B cell (primary cell): Measurements from ENCODE around the gene MLH3. TPM values are rescaled to one million over a fixed set of nuclear protein-coding genes. Genes with fewer than 3 reads are reported as not detected.

ENCODE experiments used
- ATAC-seq: fragments of 200-7000 bp; cut with Tn5 transposase; one replicate; pipeline ENCODE4 v1.10.0; 2021; ENCODE audit warnings: low read depth, mild to moderate bottlenecking, moderate number of reproducible peaks, moderate library complexity
- CTCF ChIA-PET: fragments of 350-600 bp; sonication (Branson Sonifier 250); formaldehyde crosslinking; loops from one replicate; lab custom pipeline; 2021; ENCODE audit warnings: antibody characterized with exemption, inconsistent platforms; lab: Charles Lee
- POLR2A ChIA-PET: fragments of 350-600 bp; sonication (Branson Sonifier 250); formaldehyde crosslinking; loops from one replicate; lab custom pipeline; 2021; ENCODE audit warnings: antibody characterized with exemption; lab: Charles Lee
- DNase-seq: peaks from one replicate; pipeline ENCODE4 v3.0.0; 2013
- H2AFZ ChIP-seq: 2 replicates; pipeline ENCODE4 v1.6.1; 2012; ENCODE audit warnings: mild to moderate bottlenecking, low read depth, low read length; ENCODE audit not compliant: insufficient read depth, poor library complexity, severe bottlenecking
- H3K27ac ChIP-seq, 2 donors: 1 replicate in 1 of 2; 2 replicates in 1 of 2; pipeline ENCODE4 v1.5.1; 2012 to 2013; ENCODE audit warnings: low read length in 2 of 2, mild to moderate bottlenecking in 2 of 2, moderate library complexity in 1 of 2
- H3K27me3 ChIP-seq, 4 experiments: fragments of 200-600 bp in 1 of 4; sonication (generic) in 1 of 4; replicated peaks in 1 of 4; 1 replicate in 2 of 4; 2 replicates in 2 of 4; pipeline versions ENCODE4 v1.6.1 to v1.7.0; 2013 to 2016; ENCODE audit warnings: low read length in 3 of 4, mild to moderate bottlenecking in 2 of 4, mixed read lengths in 1 of 4, moderate library complexity in 1 of 4; ENCODE audit not compliant: insufficient read depth in 4 of 4, control insufficient read depth in 3 of 4; ENCODE audit errors: control extremely low read depth in 1 of 4
- H3K36me3 ChIP-seq, 2 experiments: replicated peaks in 1 of 2; 1 replicate in 1 of 2; 2 replicates in 1 of 2; pipeline versions ENCODE4 v1.6.1 to v1.7.1; 2013; ENCODE audit warnings: low read length in 1 of 2; ENCODE audit not compliant: insufficient read depth in 2 of 2, control insufficient read depth in 1 of 2; ENCODE audit errors: control extremely low read depth in 1 of 2, extremely low read depth in 1 of 2
- H3K4me1 ChIP-seq, 2 donors: fragments of 200-600 bp in 1 of 2; sonication (generic) in 1 of 2; 1 replicate in 1 of 2; 2 replicates in 1 of 2; pipeline versions ENCODE4 v1.5.1 to v1.6.1; 2013 to 2017; ENCODE audit warnings: low read length in 2 of 2; ENCODE audit not compliant: control insufficient read depth in 2 of 2, insufficient read depth in 2 of 2
- H3K4me2 ChIP-seq: replicated peaks from 2 replicates; pipeline ENCODE3; 2012; ENCODE audit warnings: mild to moderate bottlenecking, low read depth, low read length; ENCODE audit not compliant: poor library complexity, severe bottlenecking
- H3K4me3 ChIP-seq, 5 experiments: fragments of 200-600 bp in 1 of 5; sonication (generic) in 1 of 5; 1 replicate in 3 of 5; 2 replicates in 2 of 5; pipeline versions ENCODE4 v1.5.1 to v1.7.0; 2011 to 2016; ENCODE audit warnings: low read length in 4 of 5, mild to moderate bottlenecking in 4 of 5, low read depth in 2 of 5, control low read depth in 1 of 5, moderate library complexity in 1 of 5; ENCODE audit not compliant: insufficient read depth in 1 of 5; ENCODE audit errors: control extremely low read depth in 1 of 5, extremely low read depth in 1 of 5
- H3K79me2 ChIP-seq: fragments of 200-600 bp; sonication (generic); one replicate; pipeline ENCODE4 v1.6.0; 2016; ENCODE audit warnings: low read length; ENCODE audit not compliant: control insufficient read depth, insufficient read depth
- H3K9ac ChIP-seq: fragments of 200-600 bp; sonication (generic); 2 replicates; pipeline ENCODE4 v1.6.1; 2017; ENCODE audit warnings: mild to moderate bottlenecking, low read length, moderate library complexity
- H3K9me3 ChIP-seq, 3 donors: one replicate each; pipeline versions ENCODE4 v1.6.1 to v1.7.1; 2013; ENCODE audit warnings: low read length in 2 of 3; ENCODE audit not compliant: control insufficient read depth in 2 of 3, insufficient read depth in 1 of 3; ENCODE audit errors: control extremely low read depth in 1 of 3
- H4K20me1 ChIP-seq: 2 replicates; pipeline ENCODE4 v1.6.0; 2012; ENCODE audit warnings: mild to moderate bottlenecking, low read length; ENCODE audit not compliant: insufficient read depth, control insufficient read depth, poor library complexity, severe bottlenecking
- H3K27ac Mint-ChIP-seq: one replicate; pipeline ENCODE4 v1.8.0; 2021; ENCODE audit warnings: mixed read lengths
- H3K27me3 Mint-ChIP-seq: one replicate; pipeline ENCODE4 v1.8.0; 2021; ENCODE audit warnings: mixed read lengths
- H3K4me1 Mint-ChIP-seq: one replicate; pipeline ENCODE4 v1.8.0; 2021; ENCODE audit warnings: mixed read lengths
- H3K4me3 Mint-ChIP-seq: one replicate; pipeline ENCODE4 v1.8.0; 2021; ENCODE audit warnings: mixed read lengths
- H3K9me3 Mint-ChIP-seq: one replicate; pipeline ENCODE4 v1.8.0; 2022; ENCODE audit warnings: mixed read lengths; ENCODE audit not compliant: insufficient read depth
- EZH2 ChIP-seq: IDR thresholded peaks from 2 replicates; pipeline ENCODE4 v1.6.1; 2012; ENCODE audit warnings: borderline replicate concordance, low read depth, mild to moderate bottlenecking, moderate library complexity, low read length; ENCODE audit not compliant: insufficient read depth, poor library complexity, severe bottlenecking
- WGBS: methylation state at CpG from one replicate; pipeline ENCODE4 v1.1.5; 2013; ENCODE audit warnings: missing lambda C conversion rate; ENCODE audit not compliant: insufficient coverage; 5-methylcytosine and 5-hydroxymethylcytosine counted together
- intact Hi-C: fragments of 100-400 bp; cut with micrococcal nuclease; formaldehyde crosslinking; loops from one replicate; pipeline ENCODE4 v1.10.0; 2022
- polyA plus RNA-seq: library from polyadenylated mRNA; depleted of rRNA; stranded (reverse); fragments of >200 nt; gene quantifications from 2 replicates; pipeline ENCODE4 v1.2.3, GENCODE V29; 2012
- total RNA-seq, 2 donors: library from RNA; stranded (reverse); fragments of 120-200 nt in 1 of 2; gene quantifications; 1 replicate in 1 of 2; 2 replicates in 1 of 2; pipeline versions ENCODE4 v1.2.3 to v1.2.4, GENCODE V29; 2013 to 2022
- TF ChIP-seq, protein P1 (sequence below): fragments of 200-600 bp; IDR thresholded peaks from one replicate; pipeline ENCODE4 v1.8.0; 2022; ENCODE audit warnings: antibody characterized with exemption, mild to moderate bottlenecking

The MLH3 gene
- total and polyA plus RNA-seq, 2 donors (not counting 1 experiment from before 2014, with no cell fraction given) = 6.7 to 19.9 TPM

DNA sequence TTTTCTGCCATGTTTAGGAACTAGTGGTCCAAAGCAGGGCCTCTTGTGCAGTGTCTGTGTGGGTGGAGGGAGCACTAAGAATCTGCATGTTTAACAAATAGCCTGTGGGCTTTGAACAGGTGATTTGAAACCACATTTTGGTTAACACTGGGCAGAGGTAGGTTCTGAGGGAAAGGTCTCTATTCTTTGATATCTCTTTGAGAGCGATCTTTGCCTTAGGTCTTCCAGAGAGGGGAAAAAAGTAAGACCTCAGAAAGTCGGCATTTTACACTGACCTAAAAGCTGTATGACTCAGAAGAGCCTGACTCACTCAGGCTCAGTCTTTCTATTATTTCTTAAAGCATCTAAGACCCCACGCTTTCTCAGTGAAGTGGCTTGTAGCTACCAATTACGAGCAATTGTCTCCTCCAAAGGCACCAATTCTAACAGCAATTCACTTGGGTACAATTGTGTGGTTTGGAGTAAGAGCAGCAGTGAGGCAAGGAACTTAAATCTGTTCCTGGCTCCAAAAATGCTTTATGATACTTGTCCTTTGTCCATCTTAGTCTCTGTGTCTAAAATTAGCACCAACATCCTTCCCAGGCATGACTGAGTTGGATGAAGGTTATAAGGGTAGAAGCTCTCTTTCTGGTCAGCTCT lies 39.8 kb downstream of the MLH3 start:
- H2AFZ ChIP-seq = no peak overlapping the region
- intact Hi-C loops = no loop called here
- H3K4me2 ChIP-seq = no peak overlapping the region
- no peaks in the 10 kb centered on the region for H3K4me1 Mint-ChIP-seq
- no peaks in the 10 kb centered on the region for H4K20me1 ChIP-seq
- H3K4me1 ChIP-seq = no peaks in the 10 kb centered on the region
- no peak overlapping the region for H3K9ac ChIP-seq
- H3K27me3 ChIP-seq = no peaks in the 10 kb centered on the region
- POLR2A ChIA-PET = interaction anchor here (0.6 kb wide), 1 partner anchor 1800 kb away, joined by 3 read pairs; no protein-coding TSS in a partner anchor
- ATAC-seq (no peak), DNase-seq (no peak)
- no peaks in the 10 kb centered on the region for H3K79me2 ChIP-seq
- no peaks in the 10 kb centered on the region for H3K9me3 ChIP-seq
- H3K36me3 ChIP-seq = peaks cover 1 to 64% of the 10 kb centered on the region in 2 experiments
- H3K27ac Mint-ChIP-seq = peak overlapping the region; percentile 26
- TF ChIP-seq, protein P1, sequence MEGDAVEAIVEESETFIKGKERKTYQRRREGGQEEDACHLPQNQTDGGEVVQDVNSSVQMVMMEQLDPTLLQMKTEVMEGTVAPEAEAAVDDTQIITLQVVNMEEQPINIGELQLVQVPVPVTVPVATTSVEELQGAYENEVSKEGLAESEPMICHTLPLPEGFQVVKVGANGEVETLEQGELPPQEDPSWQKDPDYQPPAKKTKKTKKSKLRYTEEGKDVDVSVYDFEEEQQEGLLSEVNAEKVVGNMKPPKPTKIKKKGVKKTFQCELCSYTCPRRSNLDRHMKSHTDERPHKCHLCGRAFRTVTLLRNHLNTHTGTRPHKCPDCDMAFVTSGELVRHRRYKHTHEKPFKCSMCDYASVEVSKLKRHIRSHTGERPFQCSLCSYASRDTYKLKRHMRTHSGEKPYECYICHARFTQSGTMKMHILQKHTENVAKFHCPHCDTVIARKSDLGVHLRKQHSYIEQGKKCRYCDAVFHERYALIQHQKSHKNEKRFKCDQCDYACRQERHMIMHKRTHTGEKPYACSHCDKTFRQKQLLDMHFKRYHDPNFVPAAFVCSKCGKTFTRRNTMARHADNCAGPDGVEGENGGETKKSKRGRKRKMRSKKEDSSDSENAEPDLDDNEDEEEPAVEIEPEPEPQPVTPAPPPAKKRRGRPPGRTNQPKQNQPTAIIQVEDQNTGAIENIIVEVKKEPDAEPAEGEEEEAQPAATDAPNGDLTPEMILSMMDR = no peak
- TF ChIP-seq EZH2 = no peak
- no peak overlapping the region for H3K4me3 Mint-ChIP-seq
- no peaks in the 10 kb centered on the region for H3K9me3 Mint-ChIP-seq
- H3K27ac ChIP-seq = no peak overlapping the region
- no peaks in the 10 kb centered on the region for H3K27me3 Mint-ChIP-seq
- no peak overlapping the region for H3K4me3 ChIP-seq
- 100% methylated on average over 1 of the region's 4 CpGs for WGBS
- CTCF ChIA-PET = no interaction called here

DNA sequence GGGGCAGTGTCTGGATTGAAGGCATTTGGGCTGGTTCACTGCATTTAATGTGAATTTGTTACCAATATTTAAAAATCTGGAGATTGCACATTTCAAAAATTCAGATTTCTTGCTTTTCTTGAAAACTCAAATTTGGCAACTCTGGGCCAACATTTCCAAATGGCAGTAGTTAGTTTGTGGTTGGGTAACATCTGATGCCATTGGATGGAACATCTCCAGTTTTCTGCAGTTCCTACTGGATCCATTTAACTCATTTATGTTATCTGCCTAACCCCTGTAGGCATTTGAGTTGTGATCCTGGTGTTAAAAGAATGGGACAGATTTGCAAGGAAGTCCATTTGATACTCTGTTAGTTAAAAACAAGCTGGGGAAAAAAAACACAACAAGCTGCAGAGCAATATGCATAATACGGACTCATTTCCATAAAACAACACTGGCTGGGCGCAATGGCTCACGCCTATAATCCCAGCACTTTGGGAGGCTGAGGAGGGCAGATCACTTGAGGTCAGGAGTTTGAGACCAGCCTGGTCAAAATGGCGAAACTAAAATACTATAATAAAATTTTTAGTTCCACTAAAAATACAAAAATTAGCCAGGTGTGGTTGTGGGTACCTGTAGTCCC lies 40.7 kb downstream of the MLH3 start:
- no peak for DNase-seq

More for the DNA sequence above, 40.7 kb downstream of the MLH3 start:
- no peak for ATAC-seq
- no peaks in the 10 kb centered on the region for H4K20me1 ChIP-seq
- TF ChIP-seq EZH2 = no peak
- TF ChIP-seq, protein P1 = no peak
- H3K27me3 Mint-ChIP-seq = no peaks in the 10 kb centered on the region
- H3K9me3 Mint-ChIP-seq = no peaks in the 10 kb centered on the region
- H3K27me3 ChIP-seq = no peaks in the 10 kb centered on the region
- H2AFZ ChIP-seq = no peak overlapping the region
- H3K4me2 ChIP-seq = no peak overlapping the region
- H3K4me3 ChIP-seq = no peak overlapping the region
- intact Hi-C loops = no loop called here
- H3K27ac ChIP-seq = no peak overlapping the region
- H3K9me3 ChIP-seq = no peaks in the 10 kb centered on the region
- H3K27ac Mint-ChIP-seq = no peak overlapping the region
- H3K9ac ChIP-seq = no peak overlapping the region
- ChIA-PET POLR2A (no interaction called here), CTCF (no interaction called here)
- peaks cover 3 to 66% of the 10 kb centered on the region in 2 experiments for H3K36me3 ChIP-seq
- H3K4me1 ChIP-seq = no peaks in the 10 kb centered on the region
- H3K79me2 ChIP-seq = no peaks in the 10 kb centered on the region
- H3K4me3 Mint-ChIP-seq = no peak overlapping the region
- WGBS = no CpG with 5 or more reads among the region's 4 CpGs
- peaks cover 1% of the 10 kb centered on the region for H3K4me1 Mint-ChIP-seq
